Fibroblast of peridontal ligament (primary cell): ENCODE results near the gene VAV3.
A peak's percentile ranks its signal among the peaks of the same experiment; 100 is the strongest.

Experiments used
- DNase-seq: peaks from one replicate; pipeline ENCODE4 v3.0.0-alpha.2; 2010; ENCODE audit errors: extremely low read depth

The VAV3 gene

GRCh38 chr1:107974090-107974489 lies 9.1 kb upstream of the VAV3 start:
- DNase-seq = no peak

GRCh38 chr1:107972391-107973180 lies 7.6 kb upstream of the VAV3 start:
- DNase-seq = no peak

GRCh38 chr1:107966550-107966949 lies 1.6 kb upstream of the VAV3 start:
- DNase-seq = no peak

- DNase-seq = peak; percentile 25
Measured at GRCh38 chr1:107964336-107965109, 457 bp downstream of the VAV3 start.

GRCh38 chr1:107963601-107964335 lies 1.2 kb downstream of the VAV3 start:
- peak; percentile 23 for DNase-seq

- no peak for DNase-seq
Measured at GRCh38 chr1:107963008-107963407, 2.0 kb downstream of the VAV3 start.

GRCh38 chr1:107954719-107955415 lies 10.1 kb downstream of the VAV3 start:
- DNase-seq = no peak

- no peak for DNase-seq
Measured at GRCh38 chr1:107954126-107954525, 10.9 kb downstream of the VAV3 start.

- no peak for DNase-seq
Measured at GRCh38 chr1:107953556-107953955, 11.4 kb downstream of the VAV3 start.

- no peak for DNase-seq
Measured at GRCh38 chr1:107952989-107953388, 12.0 kb downstream of the VAV3 start.

GRCh38 chr1:107950464-107950863 lies 14.5 kb downstream of the VAV3 start:
- no peak for DNase-seq

- DNase-seq = no peak
Measured at GRCh38 chr1:107949467-107950253, 15.3 kb downstream of the VAV3 start.

GRCh38 chr1:107946794-107947193 lies 18.2 kb downstream of the VAV3 start:
- DNase-seq = no peak

- no peak for DNase-seq
Measured at GRCh38 chr1:107943694-107944093, 21.3 kb downstream of the VAV3 start.

- DNase-seq = no peak
Measured at GRCh38 chr1:107942814-107943213, 22.2 kb downstream of the VAV3 start.

- no peak for DNase-seq
Measured at GRCh38 chr1:107941531-107941930, 23.4 kb downstream of the VAV3 start.

GRCh38 chr1:107941123-107941522 lies 23.9 kb downstream of the VAV3 start:
- peak; percentile 77 for DNase-seq

GRCh38 chr1:107940701-107941100 lies 24.3 kb downstream of the VAV3 start:
- no peak for DNase-seq

- no peak for DNase-seq
Measured at GRCh38 chr1:107940017-107940577, 24.9 kb downstream of the VAV3 start.

- DNase-seq = no peak
Measured at GRCh38 chr1:107939256-107939655, 25.7 kb downstream of the VAV3 start.
